ENCODE measurements around the gene CDC14A. TPM values are rescaled to one million over a fixed set of nuclear protein-coding genes. Genes with fewer than 3 reads are reported as not detected.

Gene CDC14A
- total RNA-seq, 2 experiments from 2014 or later = 4.9 to 7.2 TPM

GRCh38 chr1:100556181-100556580, 203.9 kb downstream of the CDC14A start:
- H3K4me1 ChIP-seq (ENCODE audit: insufficient read depth, low read length, poor library complexity, severe bottlenecking) = no peaks in the 10 kb centered on the region
- H3K9me3 ChIP-seq (ENCODE audit: low read length) = peaks cover 10% of the 10 kb centered on the region; the same call in 1 of the 2 replicates
- ChIA-PET POLR2A (no interaction called here), CTCF (ENCODE audit: unreplicated experiment) (no interaction called here)
- no peak overlapping the region for H3K27ac ChIP-seq (ENCODE audit: low read depth, low read length, poor library complexity, severe bottlenecking)
- H3K4me3 ChIP-seq (ENCODE audit: low read depth, low read length, poor library complexity, severe bottlenecking) = no peak overlapping the region
- H3K9me2 ChIP-seq (ENCODE audit: insufficient read depth, low read length) = no peaks in the 10 kb centered on the region
- DNase-seq (ENCODE audit: low spot score) = no peak
- H2AFZ ChIP-seq (ENCODE audit: low read length) = no peak overlapping the region
- no TSS peak for BruUV-seq (replicated peaks)
- no peaks in the 10 kb centered on the region for H4K20me1 ChIP-seq (ENCODE audit: insufficient read depth, low read length)
- no peak overlapping the region for H3K4me2 ChIP-seq (ENCODE audit: low read length)
- no peak for TF ChIP-seq CTCF (conservative IDR thresholded peaks at IDR 0.05; ENCODE audit: low read length)
- TF ChIP-seq EZH2phosphoT487 (IDR thresholded peaks at IDR 0.05; ENCODE audit: borderline replicate concordance, low read depth, low read length) = no peak
- H3K36me3 ChIP-seq (ENCODE audit: insufficient read depth, low read length) = no peaks in the 10 kb centered on the region
- intact Hi-C loops (cut with micrococcal nuclease; ENCODE audit: unreplicated experiment) = no loop called here
- H3K79me2 ChIP-seq (ENCODE audit: insufficient read depth, low read depth, low read length) = no peaks in the 10 kb centered on the region

- Histone ChIP-seq H3K36me3 (ENCODE audit: insufficient read depth, low read length) (no peaks in the 10 kb centered on the region), H3K9me2 (ENCODE audit: insufficient read depth, low read length) (no peaks in the 10 kb centered on the region), H3K4me2 (ENCODE audit: low read length) (no peak overlapping the region), H3K4me1 (ENCODE audit: insufficient read depth, low read length, poor library complexity, severe bottlenecking) (no peaks in the 10 kb centered on the region), H3K9me3 (ENCODE audit: low read length) (peaks cover 10% of the 10 kb centered on the region; the same call in 1 of the 2 replicates), H2AFZ (ENCODE audit: low read length) (no peak overlapping the region), H3K27ac (ENCODE audit: low read depth, low read length, poor library complexity, severe bottlenecking) (no peak overlapping the region), H3K79me2 (ENCODE audit: insufficient read depth, low read depth, low read length) (no peaks in the 10 kb centered on the region), H4K20me1 (ENCODE audit: insufficient read depth, low read length) (no peaks in the 10 kb centered on the region), H3K4me3 (ENCODE audit: low read depth, low read length, poor library complexity, severe bottlenecking) (no peak overlapping the region)
- ChIA-PET CTCF (ENCODE audit: unreplicated experiment) (no interaction called here), POLR2A (no interaction called here)
- TF ChIP-seq EZH2phosphoT487 (IDR thresholded peaks at IDR 0.05; ENCODE audit: borderline replicate concordance, low read depth, low read length) = no peak
- intact Hi-C loops (cut with micrococcal nuclease; ENCODE audit: unreplicated experiment) = no loop called here
- DNase-seq (ENCODE audit: low spot score) = no peak
- no TSS peak for BruUV-seq (replicated peaks)
Observed at GRCh38 chr1:100556925-100557605, 204.8 kb downstream of the CDC14A start.

- DNase-seq (ENCODE audit: low spot score) = no peak
- Histone ChIP-seq H3K4me3 (ENCODE audit: low read depth, low read length, poor library complexity, severe bottlenecking) (no peak overlapping the region), H3K36me3 (ENCODE audit: insufficient read depth, low read length) (no peaks in the 10 kb centered on the region), H3K79me2 (ENCODE audit: insufficient read depth, low read depth, low read length) (no peaks in the 10 kb centered on the region), H3K27ac (ENCODE audit: low read depth, low read length, poor library complexity, severe bottlenecking) (no peak overlapping the region), H4K20me1 (ENCODE audit: insufficient read depth, low read length) (no peaks in the 10 kb centered on the region), H2AFZ (ENCODE audit: low read length) (no peak overlapping the region), H3K4me1 (ENCODE audit: insufficient read depth, low read length, poor library complexity, severe bottlenecking) (no peaks in the 10 kb centered on the region), H3K4me2 (ENCODE audit: low read length) (no peak overlapping the region), H3K9me3 (ENCODE audit: low read length) (peaks cover 10% of the 10 kb centered on the region; the same call in 1 of the 2 replicates), H3K9me2 (ENCODE audit: insufficient read depth, low read length) (no peaks in the 10 kb centered on the region)
- no TSS peak for BruUV-seq (replicated peaks)
- ChIA-PET CTCF (ENCODE audit: unreplicated experiment) (no interaction called here), POLR2A (no interaction called here)
- TF ChIP-seq EZH2phosphoT487 (IDR thresholded peaks at IDR 0.05; ENCODE audit: borderline replicate concordance, low read depth, low read length) (no peak), CTCF (conservative IDR thresholded peaks at IDR 0.05; ENCODE audit: low read length) (no peak)
- intact Hi-C loops (cut with micrococcal nuclease; ENCODE audit: unreplicated experiment) = no loop called here
Observed at GRCh38 chr1:100557606-100557953, 205.3 kb downstream of the CDC14A start.
